ENCODE measurements around the gene TAS2R14. TPM values are rescaled to one million over a fixed set of nuclear protein-coding genes. Genes with fewer than 3 reads are reported as not detected.

Gene TAS2R14
- total RNA-seq, 1 experiment from 2014 or later = 1.4 TPM

- Histone ChIP-seq H3K27ac (ENCODE audit: low read length) (no peak overlapping the region), H3K4me1 (ENCODE audit: control insufficient read depth, insufficient read depth, low read length) (no peaks in the 10 kb centered on the region), H3K36me3 (ENCODE audit: control insufficient read depth, insufficient read depth, low read length) (no peaks in the 10 kb centered on the region), H3K27me3 (ENCODE audit: control insufficient read depth, insufficient read depth, low read length) (no peaks in the 10 kb centered on the region), H3K4me3 (ENCODE audit: low read depth in 2 of 2, low read length in 2 of 2) (no peak overlapping the region), H3K9me3 (ENCODE audit: control insufficient read depth, insufficient read depth, low read depth, low read length) (no peaks in the 10 kb centered on the region)
- TF ChIP-seq POLR2AphosphoS5 (IDR thresholded peaks at IDR 0.05; ENCODE audit: low read depth, low read length) = no peak
- TF ChIP-seq CTCF (IDR thresholded peaks at IDR 0.05) = no peak
- no peak for TF ChIP-seq TCF7L2 (IDR thresholded peaks at IDR 0.05; ENCODE audit: low read depth, low read length)
- no peak for TF ChIP-seq SIN3A (IDR thresholded peaks at IDR 0.05; ENCODE audit: borderline replicate concordance, insufficient read depth, low read depth, low read length)
- TF ChIP-seq REST (IDR thresholded peaks at IDR 0.05; ENCODE audit: insufficient read depth in 1 of 2, low read depth in 2 of 2, low read length in 1 of 2) = no peak
- ChIA-PET CTCF (no interaction called here), POLR2A (no interaction called here)
- BruUV-seq (replicated peaks) = no TSS peak
- ATAC-seq = no peak
- no peak for DNase-seq (ENCODE audit: low read depth, low spot score)
- intact Hi-C loops (cut with micrococcal nuclease; ENCODE audit: unreplicated experiment) = no loop called here
- in situ Hi-C loops (cut with HindIII; ENCODE audit: low pct_unique_long_range_greater_than_20kb, low sequenced_read_pairs) = no loop called here
These were observed 12.8 kb downstream of the TAS2R14 start for GRCh38 chr12:10926269-10926668.

GRCh38 chr12:10919809-10920208 lies 19.3 kb downstream of the TAS2R14 start:
- H3K36me3 ChIP-seq (ENCODE audit: control insufficient read depth, insufficient read depth, low read length) = no peaks in the 10 kb centered on the region
- ATAC-seq (no peak), DNase-seq (ENCODE audit: low read depth, low spot score) (no peak)
- TF ChIP-seq TCF7L2 (IDR thresholded peaks at IDR 0.05; ENCODE audit: low read depth, low read length) = no peak
- no peak for TF ChIP-seq REST (IDR thresholded peaks at IDR 0.05; ENCODE audit: insufficient read depth in 1 of 2, low read depth in 2 of 2, low read length in 1 of 2)
- no peak for TF ChIP-seq SIN3A (IDR thresholded peaks at IDR 0.05; ENCODE audit: borderline replicate concordance, insufficient read depth, low read depth, low read length)
- TF ChIP-seq CTCF (IDR thresholded peaks at IDR 0.05) = no peak
- TF ChIP-seq POLR2AphosphoS5 (IDR thresholded peaks at IDR 0.05; ENCODE audit: low read depth, low read length) = no peak
- no peaks in the 10 kb centered on the region for H3K4me1 ChIP-seq (ENCODE audit: control insufficient read depth, insufficient read depth, low read length)
- H3K9me3 ChIP-seq (ENCODE audit: control insufficient read depth, insufficient read depth, low read depth, low read length) = no peaks in the 10 kb centered on the region
- no peak overlapping the region for H3K27ac ChIP-seq (ENCODE audit: low read length)
- no peak overlapping the region for H3K4me3 ChIP-seq (ENCODE audit: low read depth in 2 of 2, low read length in 2 of 2)
- intact Hi-C loops (cut with micrococcal nuclease; ENCODE audit: unreplicated experiment) (no loop called here), in situ Hi-C loops (cut with HindIII; ENCODE audit: low pct_unique_long_range_greater_than_20kb, low sequenced_read_pairs) (no loop called here)
- no peaks in the 10 kb centered on the region for H3K27me3 ChIP-seq (ENCODE audit: control insufficient read depth, insufficient read depth, low read length)
- no TSS peak for BruUV-seq (replicated peaks)
- CTCF ChIA-PET = no interaction called here
- POLR2A ChIA-PET = no interaction called here

All from Panc1 (cell line).